ENCODE measurements around the gene TRDN.

Gene TRDN

GRCh38 chr6:123168466-123168865 lies 468.3 kb downstream of the TRDN start:
- Histone ChIP-seq H3K4me3 (ENCODE audit: low read length) (no peak overlapping the region), H3K27ac (ENCODE audit: low read depth, low read length) (no peak overlapping the region), H3K4me1 (ENCODE audit: control insufficient read depth, insufficient read depth, low read length) (no peaks in the 10 kb centered on the region), H3K27me3 (ENCODE audit: control insufficient read depth, insufficient read depth, low read length) (no peaks in the 10 kb centered on the region), H3K36me3 (ENCODE audit: control insufficient read depth, insufficient read depth, low read length) (no peaks in the 10 kb centered on the region), H3K9ac (ENCODE audit: low read length) (no peak overlapping the region)
